ENCODE measurements around the gene ELF4. TPM values are rescaled to one million over a fixed set of nuclear protein-coding genes. Genes with fewer than 3 reads are reported as not detected.

The ELF4 gene
- total and polyA plus RNA-seq, 10 of the 15 experiments (the other 5 are each of a cell fraction or from before 2014, with no cell fraction given), result 4.0 to 36.7 (median 22.6) TPM

- POLR2A ChIA-PET, result no interaction called here
- Histone ChIP-seq H3K27me3 (replicated peaks in 1 of 2; ENCODE audit: control insufficient read depth in 2 of 2, insufficient read depth in 2 of 2, low read length in 1 of 2) (no peaks in the 10 kb centered on the region; a peak in 1 of 4 replicates), H3K79me2 (ENCODE audit: control insufficient read depth, insufficient read depth, low read length) (no peaks in the 10 kb centered on the region), H3K9ac (ENCODE audit: control insufficient read depth, insufficient read depth, low read length) (no peak overlapping the region), H3K9me3 (replicated peaks; ENCODE audit: control insufficient read depth, insufficient read depth, low read length) (no peaks in the 10 kb centered on the region), H4K20me1 (ENCODE audit: control insufficient read depth, insufficient read depth) (no peaks in the 10 kb centered on the region), H3K4me3 (no peak overlapping the region), H2AFZ (ENCODE audit: control insufficient read depth, low read depth, low read length) (no peak overlapping the region), H3K4me1 (ENCODE audit: control insufficient read depth, insufficient read depth, low read length) (no peaks in the 10 kb centered on the region), H3K27ac (ENCODE audit: control insufficient read depth, insufficient read depth) (no peak overlapping the region), H3K4me2 (ENCODE audit: control insufficient read depth, insufficient read depth) (no peak overlapping the region), H3K36me3 (ENCODE audit: control insufficient read depth in 2 of 2, insufficient read depth in 2 of 2, low read length in 1 of 2) (peaks cover 6 to 7% of the 10 kb centered on the region in 2 experiments; a peak in 3 of 4 replicates)
- TF ChIP-seq E4F1 (IDR thresholded peaks at IDR 0.05; ENCODE audit: borderline replicate concordance, partially characterized antibody) (no peak), HDAC6 (IDR thresholded peaks at IDR 0.05; ENCODE audit: unreplicated experiment) (no peak), WRNIP1 (IDR thresholded peaks at IDR 0.05; ENCODE audit: borderline replicate concordance, low read depth, low read length) (no peak), YY1 (IDR thresholded peaks at IDR 0.05; ENCODE audit: low read depth, low read length) (no peak)
- no peak for DNase-seq (ENCODE audit: low read depth, low spot score)
- CTCF ChIA-PET, result no interaction called here
- no peak for FAIRE-seq
- no TSS peak for BruUV-seq (replicated peaks)
- in situ Hi-C loops (cut with MboI), result no loop called here
- SMC1A ChIA-PET (ENCODE audit: uncharacterized antibody, unreplicated experiment), result no interaction called here
- ATAC-seq, result no peak
- WGBS (ENCODE audit: insufficient coverage, insufficient replicate concordance, low lambda C conversion rate, missing lambda C conversion rate), result 68% methylated on average over 4 of the region's 4 CpGs
- intact Hi-C loops (cut with micrococcal nuclease; ENCODE audit: unreplicated experiment), result no loop called here
- RAD21 ChIA-PET (ENCODE audit: unreplicated experiment), result no interaction called here
Observed at GRCh38 chrX:130075777-130076176, 34.5 kb downstream of the ELF4 start.

GRCh38 chrX:130072345-130072740 lies 38.0 kb downstream of the ELF4 start:
- intact Hi-C loops (cut with micrococcal nuclease; ENCODE audit: unreplicated experiment), result no loop called here
- no TSS peak for BruUV-seq (replicated peaks)
- ChIA-PET CTCF (interaction anchor here (1.1 kb wide), 1 partner anchor 125 kb away, joined by 3 read pairs; no protein-coding TSS in a partner anchor), POLR2A (no interaction called here), SMC1A (ENCODE audit: uncharacterized antibody, unreplicated experiment) (no interaction called here), RAD21 (ENCODE audit: unreplicated experiment) (no interaction called here)
- Histone ChIP-seq H3K27me3 (replicated peaks in 1 of 2; ENCODE audit: control insufficient read depth in 2 of 2, insufficient read depth in 2 of 2, low read length in 1 of 2) (no peaks in the 10 kb centered on the region; a peak in 1 of 4 replicates), H4K20me1 (ENCODE audit: control insufficient read depth, insufficient read depth) (no peaks in the 10 kb centered on the region), H3K36me3 (ENCODE audit: control insufficient read depth in 2 of 2, insufficient read depth in 2 of 2, low read length in 1 of 2) (peaks cover 6 to 7% of the 10 kb centered on the region in 2 experiments; a peak in 3 of 4 replicates), H3K4me3 (no peak overlapping the region), H3K79me2 (ENCODE audit: control insufficient read depth, insufficient read depth, low read length) (no peaks in the 10 kb centered on the region), H3K9ac (ENCODE audit: control insufficient read depth, insufficient read depth, low read length) (no peak overlapping the region), H3K4me1 (ENCODE audit: control insufficient read depth, insufficient read depth, low read length) (no peaks in the 10 kb centered on the region), H3K9me3 (replicated peaks; ENCODE audit: control insufficient read depth, insufficient read depth, low read length) (no peaks in the 10 kb centered on the region), H3K4me2 (ENCODE audit: control insufficient read depth, insufficient read depth) (no peak overlapping the region), H3K27ac (ENCODE audit: control insufficient read depth, insufficient read depth) (no peak overlapping the region), H2AFZ (ENCODE audit: control insufficient read depth, low read depth, low read length) (no peak overlapping the region)
- WGBS (ENCODE audit: insufficient coverage, insufficient replicate concordance, low lambda C conversion rate, missing lambda C conversion rate), result 38% methylated on average over 6 of the region's 10 CpGs
- no peak for ATAC-seq
- in situ Hi-C loops (cut with MboI), result loop anchor here (25.0 kb wide), 1 partner anchor 460 kb away; no protein-coding TSS in a partner anchor
- no peak for FAIRE-seq
- TF ChIP-seq POLR2AphosphoS2 (IDR thresholded peaks at IDR 0.05; ENCODE audit: low read depth, low read length), result no peak
- TF ChIP-seq TAF1 (IDR thresholded peaks at IDR 0.05; ENCODE audit: borderline replicate concordance, low read depth, low read length), result no peak
- TF ChIP-seq BACH1 (IDR thresholded peaks at IDR 0.05; ENCODE audit: borderline replicate concordance), result no peak
- no peak for TF ChIP-seq MEF2B (IDR thresholded peaks at IDR 0.05; ENCODE audit: partially characterized antibody, poor library complexity, severe bottlenecking)
- no peak for TF ChIP-seq SPI1 (IDR thresholded peaks at IDR 0.05; ENCODE audit: borderline replicate concordance, insufficient read depth, low read depth, low read length)
- no peak for TF ChIP-seq MEF2A (IDR thresholded peaks at IDR 0.05; ENCODE audit: insufficient read depth, low read depth, low read length)
- no peak for TF ChIP-seq ELK1 (IDR thresholded peaks at IDR 0.05; ENCODE audit: low read depth, low read length)
- TF ChIP-seq MLLT1 (IDR thresholded peaks at IDR 0.05), result no peak
- DNase-seq (ENCODE audit: low read depth, low spot score), result no peak

All from GM12878 (cell line).